ENCODE results near the gene ADAM15. TPM values are rescaled to one million over a fixed set of nuclear protein-coding genes. Genes with fewer than 3 reads are reported as not detected.

The ADAM15 gene
- total RNA-seq, 1 experiment from 2014 or later = 38.4 TPM

- TF ChIP-seq ZNF425 (CRISPR knock-in tag; conservative IDR thresholded peaks at IDR 0.05) (no peak), IRF1 (CRISPR knock-in tag; IDR thresholded peaks at IDR 0.05) (no peak), ERG (CRISPR knock-in tag; IDR thresholded peaks at IDR 0.05) (no peak), CREB1 (CRISPR knock-in tag; IDR thresholded peaks at IDR 0.05) (no peak), ETV6 (CRISPR knock-in tag; IDR thresholded peaks at IDR 0.05) (no peak), SP1 (CRISPR knock-in tag; conservative IDR thresholded peaks at IDR 0.05) (no peak), ZNF423 (CRISPR knock-in tag; IDR thresholded peaks at IDR 0.05) (no peak), GABPB1 (CRISPR knock-in tag; IDR thresholded peaks at IDR 0.05) (no peak), MAX (CRISPR knock-in tag; IDR thresholded peaks at IDR 0.05) (no peak), NFATC4 (CRISPR knock-in tag; IDR thresholded peaks at IDR 0.05) (no peak), ATF3 (CRISPR knock-in tag; conservative IDR thresholded peaks at IDR 0.05) (no peak), TCF7 (CRISPR knock-in tag; IDR thresholded peaks at IDR 0.05; ENCODE audit: low read depth) (no peak)
Measured at GRCh38 chr1:155030899-155031298, 20.2 kb upstream of the ADAM15 start (continued).

GRCh38 chr1:155032886-155033285, 18.2 kb upstream of the ADAM15 start:
- ATAC-seq = no peak
- Mint-ChIP-seq H3K27ac (no peak overlapping the region), H3K4me3 (no peak overlapping the region), H3K36me3 (no peaks in the 10 kb centered on the region), H3K4me1 (no peaks in the 10 kb centered on the region), H3K9me3 (no peaks in the 10 kb centered on the region), H3K27me3 (ENCODE audit: low read depth) (peaks cover 8% of the 10 kb centered on the region; the same call in 1 of the 2 replicates)
- no peak for DNase-seq (ENCODE audit: low spot score)
- no peak for TF ChIP-seq ZMAT4 (CRISPR knock-in tag; IDR thresholded peaks at IDR 0.05)
- TF ChIP-seq ZNF121 (CRISPR knock-in tag; IDR thresholded peaks at IDR 0.05) = no peak
- TF ChIP-seq MYBL2 (CRISPR knock-in tag; IDR thresholded peaks at IDR 0.05) = no peak
- TF ChIP-seq RELA (CRISPR knock-in tag; IDR thresholded peaks at IDR 0.05; ENCODE audit: borderline replicate concordance) = no peak
- TF ChIP-seq HMGA2 (CRISPR knock-in tag; IDR thresholded peaks at IDR 0.05) = no peak
- CTCF ChIA-PET = interaction anchor here (0.9 to 4.0 kb wide), 7 partner anchors 12 to 135 kb away, joined by 3 to 15 read pairs (median 4); partner anchors contain the start of gene ADAM15
- POLR2A ChIA-PET = no interaction called here

- no peak for ATAC-seq
- CTCF ChIA-PET = interaction anchor here (1.5 to 4.0 kb wide), 5 partner anchors 11 to 51 kb away, joined by 3 to 15 read pairs (median 7); partner anchors contain the start of gene ADAM15
- Mint-ChIP-seq H3K9me3 (no peaks in the 10 kb centered on the region), H3K36me3 (no peaks in the 10 kb centered on the region), H3K27ac (no peak within 1 kb of the TSS), H3K4me3 (no peak within 1 kb of the TSS), H3K4me1 (no peaks in the 10 kb centered on the region), H3K27me3 (ENCODE audit: low read depth) (peaks cover 11% of the 10 kb centered on the region; the same call in 1 of the 2 replicates)
- POLR2A ChIA-PET = no interaction called here
- DNase-seq (ENCODE audit: low spot score) = no peak
- no peak for TF ChIP-seq ZNF138 (CRISPR knock-in tag; conservative IDR thresholded peaks at IDR 0.05)
- TF ChIP-seq OVOL2 (CRISPR knock-in tag; IDR thresholded peaks at IDR 0.05; ENCODE audit: borderline replicate concordance) = no peak
- no peak for TF ChIP-seq RORB (CRISPR knock-in tag; IDR thresholded peaks at IDR 0.05)
- TF ChIP-seq ATF2 (CRISPR knock-in tag; IDR thresholded peaks at IDR 0.05; ENCODE audit: borderline replicate concordance, low read depth) = no peak
- TF ChIP-seq NFE2L1 (CRISPR knock-in tag; IDR thresholded peaks at IDR 0.05) = no peak
- no peak for TF ChIP-seq FOXP1 (CRISPR knock-in tag; IDR thresholded peaks at IDR 0.05; ENCODE audit: borderline replicate concordance)
- no peak for TF ChIP-seq PRDM15 (CRISPR knock-in tag; IDR thresholded peaks at IDR 0.05)
- no peak for TF ChIP-seq ZMAT4 (CRISPR knock-in tag; IDR thresholded peaks at IDR 0.05)
- no peak for TF ChIP-seq CBFB (CRISPR knock-in tag; IDR thresholded peaks at IDR 0.05; ENCODE audit: low read depth)
Measured at GRCh38 chr1:155033524-155033923, 17.6 kb upstream of the ADAM15 start, which contains the start of the genes DCST1 and DCST2. Gene DCST1 (plus strand): TSS chr1:155033824. CDS start chr1:155034037, 213 bp downstream. Gene DCST2 (minus strand): TSS chr1:155033781. CDS start chr1:155033701, 80 bp downstream.

Measured in WTC11 (cell line).